Stimulated activated CD8-positive, alpha-beta memory T cell treated with anti-CD3 and anti-CD28 coated beads, Interleukin-15, amount 100 ng/mL, for 4 hours (primary cell): ENCODE data around the gene GJA10.

Experiments used
- DNase-seq, 2 donors: peaks; one replicate each; pipeline ENCODE4 v3.0.0-alpha.2; 2020; ENCODE audit warnings: low read depth in 2 of 2

The GJA10 gene

GRCh38 chr6:89944826-89945407 is 50.6 kb downstream of the GJA10 start:
- no peak for DNase-seq
